Stimulated activated CD8-positive, alpha-beta memory T cell treated with anti-CD3 and anti-CD28 coated beads, Interleukin-7, amount 100 ng/mL, for 48 hours (primary cell): Measurements from ENCODE around the gene USH1C.

Experiments used
- DNase-seq, 2 donors: peaks; one replicate each; pipeline ENCODE4 v3.0.0-alpha.2; 2020; ENCODE audit warnings: low read depth in 1 of 2; ENCODE audit errors: extremely low read depth in 1 of 2

USH1C gene

GRCh38 chr11:17479284-17480214 is 64.7 kb downstream of the USH1C start:
- DNase-seq: no peak

DNA sequence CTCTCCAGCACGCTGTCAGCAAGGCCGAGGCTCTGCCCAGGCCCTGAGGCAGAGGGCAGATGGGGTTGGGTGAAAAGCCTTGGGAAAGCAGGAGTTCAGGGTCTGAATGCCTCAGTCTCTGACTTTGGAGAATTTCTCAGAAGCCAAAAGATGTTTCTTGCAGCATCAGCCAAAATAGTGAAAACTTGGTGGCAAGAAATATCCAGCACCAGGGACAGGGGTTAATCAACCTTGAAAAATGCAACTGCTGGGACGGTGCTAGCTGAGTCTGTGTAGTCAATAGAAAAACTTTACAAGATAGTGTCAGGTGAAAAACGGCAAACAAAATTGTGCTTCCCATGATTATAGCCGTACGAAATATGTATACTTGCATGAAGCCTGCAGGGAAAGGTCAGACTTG is 66.1 kb downstream of the USH1C start:
- no peak for DNase-seq

- DNase-seq: no peak
Measured at GRCh38 chr11:17477361-17477760, 66.9 kb downstream of the USH1C start.

DNA sequence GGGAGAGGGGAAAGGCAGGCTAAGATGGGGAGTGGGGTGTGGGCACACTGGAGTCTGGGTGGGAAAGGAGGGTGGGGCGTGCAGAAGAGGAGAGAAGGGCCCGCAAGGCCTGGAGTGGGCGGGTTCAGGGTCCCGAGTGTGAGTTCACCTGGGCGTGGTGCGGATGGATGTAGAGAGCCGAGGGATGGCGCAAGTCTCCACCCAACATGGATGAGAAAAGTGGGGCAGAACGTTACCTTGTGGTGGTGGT is 67.2 kb downstream of the USH1C start:
- no peak for DNase-seq

DNA sequence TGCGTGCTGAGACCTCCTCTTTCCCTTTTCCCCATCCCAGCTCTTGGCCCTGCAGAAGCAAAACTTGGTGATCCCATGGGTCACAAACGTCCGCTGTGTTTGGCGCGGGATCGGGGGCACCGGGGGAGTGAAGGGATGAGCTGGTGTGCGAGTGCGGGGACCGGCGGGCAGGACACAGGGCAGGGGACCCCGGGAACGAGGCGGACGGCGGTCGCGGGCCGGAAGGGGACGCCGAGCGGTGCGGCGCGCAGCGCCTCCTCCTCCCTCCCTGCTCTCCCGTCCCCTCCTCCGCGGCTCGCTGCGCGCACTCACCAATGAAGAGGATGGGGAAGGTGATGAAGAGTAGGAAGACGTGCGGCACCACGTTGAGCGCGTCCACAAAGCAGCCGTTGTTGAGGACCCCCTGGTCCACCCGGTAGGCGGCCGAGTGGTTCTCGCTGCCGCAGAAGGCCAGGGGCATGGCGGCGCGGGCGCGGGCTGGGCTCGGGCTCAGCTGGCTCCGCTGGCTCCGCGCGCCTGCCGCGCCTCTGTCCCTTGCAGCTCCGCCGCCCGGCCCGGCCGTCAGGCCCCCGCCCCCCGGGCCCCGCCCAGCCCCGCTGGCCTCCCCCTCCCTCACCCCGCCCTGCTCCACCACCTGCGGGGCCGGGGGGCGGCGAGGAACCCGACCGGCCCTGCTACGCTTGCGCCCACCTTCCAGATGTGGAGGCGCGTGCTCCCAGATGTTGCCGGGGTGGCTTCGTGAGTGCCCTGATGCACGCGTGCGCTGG is 67.7 kb downstream of the USH1C start, which contains the start of gene ABCC8:
Gene ABCC8, minus strand, starts transcription at position 529 of the 767 bp plus-strand sequence. Its CDS starts 69 bp downstream, at position 460.
- DNase-seq: no peak

- no peak for DNase-seq
Measured at GRCh38 chr11:17475666-17476316, 68.4 kb downstream of the USH1C start.

GRCh38 chr11:17473071-17473744 is 71.0 kb downstream of the USH1C start:
- DNase-seq: no peak

GRCh38 chr11:17472467-17472866 is 71.7 kb downstream of the USH1C start:
- no peak for DNase-seq

DNA sequence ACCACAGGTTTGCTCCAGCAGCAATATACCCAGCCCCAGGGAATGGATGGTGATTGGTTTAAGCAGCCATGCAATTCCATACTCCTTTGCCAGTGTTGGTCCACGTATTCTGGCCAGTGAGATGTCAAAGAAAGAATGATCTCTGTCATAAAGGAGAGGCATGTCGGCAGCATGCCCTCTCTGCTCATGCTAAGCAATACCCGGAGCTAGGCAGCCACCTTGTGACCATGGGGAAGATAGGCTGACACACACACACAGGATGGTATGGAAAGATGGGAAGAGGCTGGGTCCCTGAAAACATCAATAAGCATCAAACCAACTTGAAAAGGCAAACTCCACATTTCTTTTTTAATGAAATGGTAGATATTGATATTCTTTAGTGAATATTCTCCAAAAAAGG is 72.7 kb downstream of the USH1C start:
- no peak for DNase-seq

GRCh38 chr11:17469998-17470397 is 74.2 kb downstream of the USH1C start:
- no peak for DNase-seq

DNA sequence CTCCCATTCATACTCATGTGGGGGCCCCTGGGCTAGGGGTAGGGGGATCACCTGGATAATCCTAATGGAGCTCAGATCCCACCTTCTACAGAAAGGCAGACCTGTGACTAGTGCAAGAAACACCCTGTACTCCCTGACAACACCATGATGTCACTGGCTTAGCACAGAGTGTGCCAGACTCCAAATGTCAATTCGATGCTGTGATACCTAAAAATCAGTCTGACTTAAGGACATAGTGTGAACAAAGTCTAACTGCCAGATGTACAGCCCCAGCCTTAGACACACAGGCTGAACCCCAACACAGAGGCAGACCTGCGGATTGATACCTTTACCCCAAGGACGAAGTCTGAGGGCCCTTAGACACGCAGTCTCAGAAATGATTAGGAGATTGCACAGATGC is 76.1 kb downstream of the USH1C start:
- DNase-seq: no peak

- DNase-seq: no peak
Measured at GRCh38 chr11:17463546-17464174, 80.6 kb downstream of the USH1C start.

- no peak for DNase-seq
Measured at GRCh38 chr11:17462940-17463339, 81.3 kb downstream of the USH1C start.

- DNase-seq: no peak
Measured at GRCh38 chr11:17460406-17460805, 83.8 kb downstream of the USH1C start.

- no peak for DNase-seq
Measured at GRCh38 chr11:17459236-17459896, 84.8 kb downstream of the USH1C start.

GRCh38 chr11:17458268-17458667 is 85.9 kb downstream of the USH1C start:
- no peak for DNase-seq

DNA sequence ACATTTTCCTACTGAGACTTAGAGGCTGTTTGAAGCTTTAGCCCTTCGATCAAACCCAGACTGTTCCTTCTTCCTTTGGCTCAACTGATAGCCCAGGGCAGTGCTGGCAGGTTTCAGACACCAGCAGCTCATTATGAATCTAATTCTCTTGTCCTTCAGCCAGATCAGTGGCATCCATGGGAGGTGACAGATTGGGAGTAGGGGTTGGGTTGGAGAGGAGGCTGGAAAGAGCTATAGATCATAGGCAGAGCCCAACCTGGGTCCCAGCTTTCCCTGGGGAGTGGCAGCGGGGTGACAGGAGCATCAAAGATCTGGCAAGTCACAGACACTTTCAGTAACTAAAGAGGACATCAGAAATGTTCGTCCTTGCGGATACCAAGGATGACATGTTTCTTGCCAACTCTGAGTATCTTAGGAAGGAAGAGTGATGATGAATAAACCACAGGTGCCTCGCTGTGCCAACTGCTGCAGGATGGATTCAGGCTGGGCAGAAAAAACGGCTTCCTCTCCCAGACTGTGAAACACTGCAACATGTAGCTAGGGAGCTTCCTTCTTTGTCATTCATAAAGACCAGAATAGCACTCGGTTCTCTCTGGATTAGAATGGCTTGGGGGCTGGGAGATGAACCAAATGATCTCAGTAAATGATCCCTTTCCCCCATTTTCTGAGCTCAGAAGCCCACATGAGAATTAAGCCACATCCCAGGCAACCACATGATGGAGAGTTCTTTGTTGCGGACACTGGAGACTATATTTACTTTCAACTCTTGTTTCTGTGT is 86.6 kb downstream of the USH1C start:
- DNase-seq: no peak

DNA sequence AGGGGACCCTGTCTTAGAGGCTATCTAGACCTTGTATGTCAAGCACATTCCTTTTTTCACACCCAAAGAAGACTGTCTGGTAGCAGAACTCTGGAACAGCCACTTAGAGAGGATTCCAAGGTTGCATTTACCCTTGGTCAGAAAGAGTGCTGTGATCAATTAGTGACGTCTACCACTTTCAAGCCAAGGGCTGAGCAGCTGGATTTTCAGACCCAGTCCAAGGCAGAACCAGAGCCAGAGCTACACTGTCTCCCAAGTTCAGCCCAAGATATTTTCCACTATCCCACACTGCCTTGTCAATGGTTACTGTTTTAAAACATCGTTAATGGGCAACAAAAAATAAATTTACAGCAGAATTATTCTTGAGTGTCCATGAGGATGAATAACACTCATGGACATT is 91.5 kb downstream of the USH1C start:
- DNase-seq: no peak

DNA sequence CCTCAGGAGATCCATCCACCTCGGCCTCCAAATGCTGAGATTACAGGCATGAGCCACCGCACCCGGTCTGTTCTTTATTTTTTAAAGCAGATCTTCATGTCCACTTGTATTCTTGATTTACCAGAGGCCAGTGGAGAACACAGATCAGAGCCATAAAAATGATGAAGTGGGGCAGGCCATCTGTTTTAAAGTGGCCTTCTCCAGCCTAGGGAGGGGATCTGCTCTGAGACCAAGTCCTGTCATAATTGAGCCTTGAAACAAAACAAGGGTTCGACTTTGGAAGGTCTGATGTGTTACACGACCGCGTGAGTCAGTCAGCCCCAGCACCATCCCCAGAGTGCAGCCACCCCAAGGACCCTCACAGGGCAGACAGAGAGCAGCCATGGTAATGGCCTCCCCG is 95.1 kb downstream of the USH1C start:
- no peak for DNase-seq
